PFSK-1 (cell line): ENCODE measurements around the gene VPS52.

Experiments used
- FOXP2 ChIP-seq: optimal IDR thresholded peaks from 2 replicates; pipeline ENCODE3; 2011; ENCODE audit warnings: borderline replicate concordance, control low read depth, inconsistent platforms; ENCODE audit not compliant: insufficient read depth; ENCODE audit errors: extremely low read length, extremely low read depth
- POLR2AphosphoS5 ChIP-seq: IDR thresholded peaks from 2 replicates; pipeline ENCODE4 v1.6.1; 2012; ENCODE audit warnings: low read depth, mild to moderate bottlenecking, control low read depth, low read length, moderate library complexity
- REST ChIP-seq, 2 experiments: IDR thresholded peaks; 2 replicates each; pipeline versions ENCODE4 v1.6.1 to v1.8.0; 2011 to 2012; ENCODE audit warnings: low read depth in 2 of 2, low read length in 2 of 2, control low read depth in 1 of 2, inconsistent platforms in 1 of 2, mild to moderate bottlenecking in 1 of 2, moderate library complexity in 1 of 2; ENCODE audit not compliant: insufficient read depth in 1 of 2
- SIN3A ChIP-seq: IDR thresholded peaks from 2 replicates; pipeline ENCODE4 v1.6.1; 2012; ENCODE audit warnings: mild to moderate bottlenecking, low read length, moderate library complexity, borderline replicate concordance; ENCODE audit not compliant: insufficient read depth
- TAF1 ChIP-seq: IDR thresholded peaks from 2 replicates; pipeline ENCODE4 v1.6.1; 2012; ENCODE audit warnings: low read length, control low read depth, borderline replicate concordance; ENCODE audit not compliant: insufficient read depth

VPS52 gene

DNA sequence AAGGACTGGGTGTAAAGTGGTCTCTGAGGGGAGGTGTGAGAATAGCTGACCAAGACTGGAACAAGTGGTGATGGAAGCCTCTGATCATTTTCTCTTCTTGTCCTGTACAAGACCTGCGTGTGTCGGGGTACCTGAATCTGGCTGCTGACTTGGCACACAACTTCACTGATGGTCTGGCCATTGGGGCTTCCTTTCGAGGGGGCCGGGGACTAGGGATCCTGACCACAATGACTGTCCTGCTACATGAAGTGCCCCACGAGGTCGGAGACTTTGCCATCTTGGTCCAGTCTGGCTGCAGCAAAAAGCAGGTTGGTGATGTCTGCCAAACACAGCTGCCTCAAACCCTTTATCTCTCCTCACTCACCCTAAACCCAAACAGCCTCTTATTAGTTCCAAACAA is 68.9 kb downstream of the VPS52 start:
- TF ChIP-seq TAF1 (no peak), FOXP2 (no peak), REST (IDR thresholded peaks at IDR 0.05; ENCODE audit: insufficient read depth in 1 of 2, low read depth in 2 of 2, low read length in 2 of 2) (no peak), SIN3A (no peak), POLR2AphosphoS5 (no peak)

- TF ChIP-seq FOXP2 (no peak), REST (IDR thresholded peaks at IDR 0.05; ENCODE audit: insufficient read depth in 1 of 2, low read depth in 2 of 2, low read length in 2 of 2) (no peak), SIN3A (no peak), TAF1 (no peak), POLR2AphosphoS5 (no peak)
Observed at GRCh38 chr6:33201935-33202334, 69.7 kb downstream of the VPS52 start.

- TF ChIP-seq FOXP2 (no peak), POLR2AphosphoS5 (no peak), TAF1 (no peak), REST (IDR thresholded peaks at IDR 0.05; ENCODE audit: insufficient read depth in 1 of 2, low read depth in 2 of 2, low read length in 2 of 2) (no peak), SIN3A (no peak)
Observed at GRCh38 chr6:33201147-33201545, 70.5 kb downstream of the VPS52 start.
